Lung (tissue), 12 donors: Measurements from ENCODE around the gene CCT2. TPM values are rescaled to one million over a fixed set of nuclear protein-coding genes. Genes with fewer than 3 reads are reported as not detected.
A peak's percentile ranks its signal among the peaks of the same experiment; 100 is the strongest.

Experiments
- ATAC-seq: fragments of 200-7000 bp; cut with Tn5 transposase; one replicate; pipeline ENCODE4 v1.9.1; 2020; ENCODE audit warnings: moderate number of reproducible peaks; ENCODE audit not compliant: insufficient read depth, low FRiP score
- DNase-seq, 3 donors: peaks; one replicate each; pipeline ENCODE4 v3.0.0-alpha.2; 2013 to 2017
- H3K27ac ChIP-seq, 2 donors: one replicate each; pipeline ENCODE4 v1.5.1; 2013; ENCODE audit warnings: mild to moderate bottlenecking in 2 of 2, moderate library complexity in 2 of 2, control low read depth in 1 of 2, inconsistent platforms in 1 of 2, low read depth in 1 of 2, low read length in 1 of 2
- H3K27me3 ChIP-seq, 3 donors: one replicate each; pipeline ENCODE4 v1.5.1; 2013; ENCODE audit warnings: low read length in 2 of 3; ENCODE audit not compliant: control insufficient read depth in 3 of 3, insufficient read depth in 3 of 3
- H3K36me3 ChIP-seq, 4 donors: one replicate each; pipeline ENCODE4 v1.5.1; 2013; ENCODE audit warnings: low read length in 4 of 4, mild to moderate bottlenecking in 1 of 4, moderate library complexity in 1 of 4; ENCODE audit not compliant: control insufficient read depth in 4 of 4, insufficient read depth in 4 of 4
- H3K4me1 ChIP-seq, 5 donors: one replicate each; pipeline ENCODE4 v1.5.1; 2013; ENCODE audit warnings: low read length in 5 of 5, mild to moderate bottlenecking in 2 of 5, moderate library complexity in 1 of 5; ENCODE audit not compliant: control insufficient read depth in 5 of 5, insufficient read depth in 5 of 5
- H3K4me3 ChIP-seq: one replicate; pipeline ENCODE4 v1.5.1; 2013; ENCODE audit warnings: mild to moderate bottlenecking, control low read depth, moderate library complexity
- H3K9ac ChIP-seq, 2 donors: one replicate each; pipeline ENCODE4 v1.5.1; 2013; ENCODE audit warnings: low read length in 2 of 2, control low read depth in 1 of 2; ENCODE audit not compliant: insufficient read depth in 1 of 2
- H3K9me3 ChIP-seq, 4 donors: one replicate each; pipeline ENCODE4 v1.5.1; 2013; ENCODE audit warnings: low read length in 3 of 4, mild to moderate bottlenecking in 1 of 4, moderate library complexity in 1 of 4; ENCODE audit not compliant: control insufficient read depth in 4 of 4, insufficient read depth in 3 of 4
- WGBS, 2 donors: extraction: QIAGEN DNeasy Blood & Tissue Kit; methylation state at CpG; one replicate each; pipeline ENCODE4 v1.1.7; 2013; 5-methylcytosine and 5-hydroxymethylcytosine counted together
- polyA plus RNA-seq, 2 donors: library from polyadenylated mRNA; stranded (reverse); fragments of 200-250 nt; gene quantifications; one replicate each; pipeline ENCODE4 v1.2.1, GENCODE V29; 2013
- total RNA-seq, 2 donors: library from RNA; depleted of rRNA in 1 of 2; stranded (reverse); fragments of >200 nt in 1 of 2; gene quantifications; one replicate each; pipeline ENCODE4 v1.2.1, GENCODE V29; 2014 to 2021
- TF ChIP-seq, protein P1 (sequence below): IDR thresholded peaks from 2 replicates; pipeline ENCODE4 v1.5.1; 2012; ENCODE audit warnings: mild to moderate bottlenecking; ENCODE audit errors: control extremely low read depth, extremely low read depth
- donor health status: control.
- donor health status: control.
- donor health status: Bipolar disorder and iron deficiency.
- donor health status: healthy.
- donor health status: DM: yes; HTN: yes; CAD: no.

Gene CCT2
- total and polyA plus RNA-seq, 4 donors = 80.3 to 122 (median 114) TPM

DNA sequence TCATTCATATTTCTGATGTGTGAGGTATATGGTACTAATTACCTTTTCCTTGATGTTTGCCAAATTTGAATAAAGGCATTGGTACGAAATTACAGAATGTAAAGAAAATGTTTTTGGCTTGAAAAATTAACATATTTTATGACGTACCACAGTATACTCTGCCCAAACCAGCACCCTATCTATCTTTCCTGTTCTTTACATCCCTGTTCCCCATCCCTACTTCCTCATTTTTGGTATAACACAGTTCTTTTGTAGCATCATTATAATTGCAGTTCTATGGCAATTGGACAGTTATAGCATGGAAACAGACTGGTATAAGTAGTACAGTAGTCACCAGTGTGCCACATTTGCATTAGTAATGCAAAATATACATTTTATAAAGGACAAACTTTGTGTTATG, 7.0 kb upstream of the CCT2 start:
- DNase-seq (no peak), ATAC-seq (no peak)
- WGBS, 2 donors = 61 to 86% methylated on average over 2 of the region's 2 CpGs

DNA sequence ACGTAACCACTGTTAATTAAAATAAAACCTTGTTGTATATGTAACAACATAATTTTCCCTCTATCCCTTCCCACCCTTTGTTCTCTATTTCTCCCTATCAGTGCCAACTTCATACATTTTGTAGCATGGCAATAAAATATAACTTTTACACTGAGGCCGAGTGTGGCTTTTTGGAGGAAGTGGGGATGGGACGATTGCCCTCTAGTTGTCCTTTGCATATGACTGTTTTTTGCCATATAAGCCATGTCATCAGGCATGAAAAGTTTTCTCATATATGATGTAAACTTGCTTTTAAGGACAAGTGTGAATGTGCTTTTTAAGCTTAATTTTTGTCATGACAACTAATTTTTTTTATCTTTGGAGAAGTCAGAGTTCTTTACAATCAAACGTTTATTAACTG, 6.2 kb upstream of the CCT2 start:
- peaks cover 6 to 15% (median 8%) of the 10 kb centered on the region in 4 donors for H3K36me3 ChIP-seq
- no peaks in the 10 kb centered on the region for H3K4me1 ChIP-seq
- H3K9ac ChIP-seq = no peak overlapping the region
- ATAC-seq (no peak), DNase-seq (no peak)
- no peaks in the 10 kb centered on the region for H3K27me3 ChIP-seq
- no peak overlapping the region for H3K27ac ChIP-seq
- TF ChIP-seq, protein P1, sequence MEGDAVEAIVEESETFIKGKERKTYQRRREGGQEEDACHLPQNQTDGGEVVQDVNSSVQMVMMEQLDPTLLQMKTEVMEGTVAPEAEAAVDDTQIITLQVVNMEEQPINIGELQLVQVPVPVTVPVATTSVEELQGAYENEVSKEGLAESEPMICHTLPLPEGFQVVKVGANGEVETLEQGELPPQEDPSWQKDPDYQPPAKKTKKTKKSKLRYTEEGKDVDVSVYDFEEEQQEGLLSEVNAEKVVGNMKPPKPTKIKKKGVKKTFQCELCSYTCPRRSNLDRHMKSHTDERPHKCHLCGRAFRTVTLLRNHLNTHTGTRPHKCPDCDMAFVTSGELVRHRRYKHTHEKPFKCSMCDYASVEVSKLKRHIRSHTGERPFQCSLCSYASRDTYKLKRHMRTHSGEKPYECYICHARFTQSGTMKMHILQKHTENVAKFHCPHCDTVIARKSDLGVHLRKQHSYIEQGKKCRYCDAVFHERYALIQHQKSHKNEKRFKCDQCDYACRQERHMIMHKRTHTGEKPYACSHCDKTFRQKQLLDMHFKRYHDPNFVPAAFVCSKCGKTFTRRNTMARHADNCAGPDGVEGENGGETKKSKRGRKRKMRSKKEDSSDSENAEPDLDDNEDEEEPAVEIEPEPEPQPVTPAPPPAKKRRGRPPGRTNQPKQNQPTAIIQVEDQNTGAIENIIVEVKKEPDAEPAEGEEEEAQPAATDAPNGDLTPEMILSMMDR = no peak
- 68 to 78% methylated on average over 4 of the region's 4 CpGs for WGBS, 2 donors
- no peaks in the 10 kb centered on the region for H3K9me3 ChIP-seq
- H3K4me3 ChIP-seq = no peak overlapping the region

More for the DNA sequence above, 7.0 kb upstream of the CCT2 start:
- H3K27ac ChIP-seq = no peak overlapping the region
- TF ChIP-seq, protein P1 = no peak
- no peak overlapping the region for H3K4me3 ChIP-seq
- peaks cover 10 to 16% (median 11%) of the 10 kb centered on the region in 4 donors for H3K36me3 ChIP-seq
- no peak overlapping the region for H3K9ac ChIP-seq
- no peaks in the 10 kb centered on the region for H3K9me3 ChIP-seq
- no peaks in the 10 kb centered on the region for H3K4me1 ChIP-seq
- no peaks in the 10 kb centered on the region for H3K27me3 ChIP-seq

DNA sequence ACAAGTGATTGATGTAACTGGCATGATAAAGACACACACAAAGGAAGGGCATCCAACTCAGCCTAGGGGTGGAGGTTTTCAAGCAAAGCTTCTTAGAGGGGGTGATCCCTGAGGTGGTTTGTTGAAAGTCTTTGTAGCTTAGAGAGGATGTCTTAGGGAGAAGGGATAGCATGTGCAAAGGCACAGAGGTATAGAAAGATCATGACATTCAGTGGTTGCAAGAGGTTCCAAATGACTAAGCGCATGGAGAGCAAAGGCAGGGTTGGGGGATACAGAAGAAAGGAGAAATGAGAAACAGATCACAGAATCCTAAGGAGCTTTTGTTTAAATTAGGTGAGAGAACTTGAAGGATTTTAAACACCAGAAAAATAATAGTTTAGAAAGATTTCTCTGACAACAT, 5.2 kb upstream of the CCT2 start:
- DNase-seq (no peak), ATAC-seq (no peak)
- no peak overlapping the region for H3K4me3 ChIP-seq
- no peaks in the 10 kb centered on the region for H3K4me1 ChIP-seq
- no peaks in the 10 kb centered on the region for H3K9me3 ChIP-seq
- TF ChIP-seq, protein P1 = no peak
- H3K27me3 ChIP-seq = no peaks in the 10 kb centered on the region
- H3K36me3 ChIP-seq = peaks cover 0 to 4% (median 2%) of the 10 kb centered on the region in 4 donors
- H3K9ac ChIP-seq = no peak overlapping the region
- no peak overlapping the region for H3K27ac ChIP-seq
- WGBS, 2 donors = 90 to 100% methylated on average over 1 of the region's 1 CpG

DNA sequence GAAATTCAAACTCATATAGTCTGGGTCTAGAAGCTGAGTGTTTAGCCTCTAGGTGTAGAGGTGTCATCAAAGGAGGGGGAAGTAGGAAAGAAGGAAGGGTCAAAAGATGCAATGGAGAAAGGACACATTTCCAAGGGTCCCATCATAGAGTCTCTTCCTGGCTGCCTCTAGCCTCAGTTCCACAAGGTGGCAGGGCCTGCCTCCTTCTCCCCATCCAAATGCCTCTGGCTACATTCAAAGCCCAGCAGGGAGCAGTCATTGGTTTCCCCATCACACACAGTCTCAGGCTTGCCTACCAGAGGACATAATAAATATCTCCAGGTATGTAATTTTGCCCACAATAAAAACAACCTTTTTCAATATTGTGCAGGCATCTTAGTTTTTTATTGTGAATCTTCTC, 2.1 kb upstream of the CCT2 start:
- Histone ChIP-seq H3K9ac (no peak overlapping the region), H3K27ac (no peak overlapping the region), H3K4me3 (no peak overlapping the region), H3K36me3 (peaks cover 2 to 17% (median 16%) of the 10 kb centered on the region in 4 donors), H3K27me3 (no peaks in the 10 kb centered on the region), H3K4me1 (peaks cover 0 to 4% (median 2%) of the 10 kb centered on the region in 5 donors), H3K9me3 (no peaks in the 10 kb centered on the region)
- ATAC-seq (no peak), DNase-seq (peak in 1 of 3 donors; percentile 9)
- TF ChIP-seq, protein P1 = no peak
